Fibroblast of lung (primary cell): ENCODE data around the gene LPIN1.

Experiments
- CTCF ChIP-seq, 2 donors: IDR thresholded peaks in 1 of 2; conservative IDR thresholded peaks in 1 of 2; 1 replicate in 1 of 2; 2 replicates in 1 of 2; pipeline ENCODE4 v1.5.1; 2011 to 2012; ENCODE audit warnings: low read length in 2 of 2, control low read depth in 1 of 2, inconsistent platforms in 1 of 2, low read depth in 1 of 2, mild to moderate bottlenecking in 1 of 2
- EZH2 ChIP-seq: IDR thresholded peaks from 2 replicates; pipeline ENCODE4 v1.5.1; 2012; ENCODE audit warnings: low read length, control low read depth, mild to moderate bottlenecking; ENCODE audit errors: missing control alignments

- no peak for TF ChIP-seq CTCF (conservative IDR thresholded peaks at IDR 0.05 in 1 of 2, IDR thresholded peaks at IDR 0.05 in 1 of 2; ENCODE audit: low read depth in 1 of 2, low read length in 2 of 2)
- no peak for TF ChIP-seq EZH2
Observed at GRCh38 chr2:11710632-11711353, 35.6 kb upstream of the LPIN1 start.
